ENCODE results near the gene EPHA7. TPM values are rescaled to one million over a fixed set of nuclear protein-coding genes. Genes with fewer than 3 reads are reported as not detected.

EPHA7 gene
- total and polyA plus RNA-seq, 4 donors: 0.75 to 2.4 TPM; not detected in 2

DNA sequence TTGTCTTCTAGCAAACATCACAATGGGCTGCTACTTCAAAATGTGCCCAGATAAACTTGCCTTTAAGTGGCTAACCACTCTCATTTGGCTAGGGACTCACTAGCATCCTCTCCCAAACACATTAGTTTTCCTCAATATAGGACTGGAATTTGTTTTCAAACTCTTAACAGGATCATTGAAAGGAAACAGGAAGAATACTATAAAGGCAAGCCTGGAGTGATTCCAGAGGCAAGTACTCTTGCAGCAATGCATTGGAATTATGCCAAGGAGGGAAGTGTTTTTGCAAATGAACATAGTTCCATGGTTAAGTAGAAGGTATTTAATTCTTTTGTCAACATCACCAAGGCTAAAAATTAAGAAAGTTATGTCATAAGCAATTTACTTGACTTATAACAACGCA lies 12.2 kb downstream of the EPHA7 start:
- DNase-seq (no peak), ATAC-seq (ENCODE audit: low FRiP score) (no peak)
- Histone ChIP-seq H3K27ac (ENCODE audit: low read depth in 1 of 2, low read length in 2 of 2) (no peak overlapping the region), H3K9me3 (ENCODE audit: control insufficient read depth, low read length) (no peaks in the 10 kb centered on the region), H3K27me3 (ENCODE audit: control insufficient read depth in 1 of 2, insufficient read depth in 2 of 2, low read length in 1 of 2) (no peaks in the 10 kb centered on the region), H3K4me3 (ENCODE audit: low read length in 2 of 2) (no peak overlapping the region), H3K4me1 (ENCODE audit: control insufficient read depth in 1 of 2, insufficient read depth in 2 of 2, low read length in 2 of 2) (no peaks in the 10 kb centered on the region), H3K36me3 (ENCODE audit: control insufficient read depth in 1 of 2, insufficient read depth in 2 of 2, low read length in 1 of 2) (no peaks in the 10 kb centered on the region)
- intact Hi-C loops (cut with DNase I): no loop called here
- WGBS, 2 donors: 94 to 97% methylated on average over 1 of the region's 1 CpG

DNA sequence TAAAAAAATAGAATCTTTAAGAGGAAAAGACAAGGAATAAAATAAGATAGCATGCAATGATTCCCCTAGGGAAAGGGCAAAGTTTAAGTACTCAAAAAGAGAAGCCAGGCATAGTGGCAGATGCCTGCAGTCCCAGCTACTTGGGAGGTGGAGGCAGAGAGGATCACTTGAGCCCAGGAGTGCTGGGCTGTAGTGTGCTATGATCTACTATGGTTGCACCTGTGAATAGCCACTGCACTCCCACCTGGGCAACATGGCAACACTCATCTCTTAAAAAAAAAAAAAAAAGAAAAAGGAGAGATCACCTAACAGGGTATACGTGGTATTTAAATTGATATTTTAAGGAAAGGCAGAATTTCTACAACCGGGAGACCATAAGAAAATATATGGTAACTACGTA lies 16.0 kb downstream of the EPHA7 start:
- H3K4me1 ChIP-seq (ENCODE audit: control insufficient read depth in 1 of 2, insufficient read depth in 2 of 2, low read length in 2 of 2): no peaks in the 10 kb centered on the region
- intact Hi-C loops (cut with DNase I): no loop called here
- H3K36me3 ChIP-seq (ENCODE audit: control insufficient read depth in 1 of 2, insufficient read depth in 2 of 2, low read length in 1 of 2): no peaks in the 10 kb centered on the region
- no peak overlapping the region for H3K4me3 ChIP-seq (ENCODE audit: low read length in 2 of 2)
- ATAC-seq (ENCODE audit: low FRiP score) (no peak), DNase-seq (no peak)
- no peaks in the 10 kb centered on the region for H3K27me3 ChIP-seq (ENCODE audit: control insufficient read depth in 1 of 2, insufficient read depth in 2 of 2, low read length in 1 of 2)
- no peaks in the 10 kb centered on the region for H3K9me3 ChIP-seq (ENCODE audit: control insufficient read depth, low read length)
- no peak overlapping the region for H3K27ac ChIP-seq (ENCODE audit: low read depth in 1 of 2, low read length in 2 of 2)
- WGBS, 2 donors: 95 to 99% methylated on average over 3 of the region's 3 CpGs

DNA sequence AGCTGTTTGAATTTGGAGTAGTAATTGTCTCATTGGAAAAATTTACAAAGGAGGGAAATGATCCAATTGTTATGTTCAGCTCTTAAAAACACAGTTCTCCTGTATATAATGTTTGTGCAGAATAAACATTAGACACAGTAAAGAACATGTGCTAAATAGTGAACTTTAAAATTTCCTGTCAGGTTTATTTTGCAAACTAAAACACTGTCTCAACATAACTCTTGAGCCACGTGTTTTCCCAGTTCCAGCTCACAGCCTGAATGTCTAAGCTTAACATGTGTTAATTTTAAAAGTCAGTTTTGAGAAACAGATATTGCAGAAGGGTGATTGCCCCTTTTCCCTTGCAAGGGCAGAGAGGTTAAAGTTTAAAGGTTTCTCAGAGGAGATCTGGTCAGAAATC lies 20.6 kb downstream of the EPHA7 start:
- DNase-seq (no peak), ATAC-seq (ENCODE audit: low FRiP score) (no peak)
- Histone ChIP-seq H3K4me3 (ENCODE audit: low read length in 2 of 2) (no peak overlapping the region), H3K27ac (ENCODE audit: low read depth in 1 of 2, low read length in 2 of 2) (no peak overlapping the region), H3K36me3 (ENCODE audit: control insufficient read depth in 1 of 2, insufficient read depth in 2 of 2, low read length in 1 of 2) (no peaks in the 10 kb centered on the region), H3K4me1 (ENCODE audit: control insufficient read depth in 1 of 2, insufficient read depth in 2 of 2, low read length in 2 of 2) (no peaks in the 10 kb centered on the region), H3K9me3 (ENCODE audit: control insufficient read depth, low read length) (no peaks in the 10 kb centered on the region), H3K27me3 (ENCODE audit: control insufficient read depth in 1 of 2, insufficient read depth in 2 of 2, low read length in 1 of 2) (no peaks in the 10 kb centered on the region)
- intact Hi-C loops (cut with DNase I): no loop called here
- WGBS, 2 donors: 41 to 42% methylated on average over 1 of the region's 1 CpG

GRCh38 chr6:93394471-93394870 lies 24.9 kb downstream of the EPHA7 start:
- no peak overlapping the region for H3K27ac ChIP-seq (ENCODE audit: low read depth in 1 of 2, low read length in 2 of 2)
- DNase-seq: no peak
- H3K36me3 ChIP-seq (ENCODE audit: control insufficient read depth in 1 of 2, insufficient read depth in 2 of 2, low read length in 1 of 2): no peaks in the 10 kb centered on the region
- no peak overlapping the region for H3K4me3 ChIP-seq (ENCODE audit: low read length in 2 of 2)
- no peaks in the 10 kb centered on the region for H3K27me3 ChIP-seq (ENCODE audit: control insufficient read depth in 1 of 2, insufficient read depth in 2 of 2, low read length in 1 of 2)
- ATAC-seq (ENCODE audit: low FRiP score): no peak
- intact Hi-C loops (cut with DNase I): no loop called here
- 91 to 93% methylated on average over 2 of the region's 2 CpGs for WGBS, 2 donors
- H3K4me1 ChIP-seq (ENCODE audit: control insufficient read depth in 1 of 2, insufficient read depth in 2 of 2, low read length in 2 of 2): no peaks in the 10 kb centered on the region
- H3K9me3 ChIP-seq (ENCODE audit: control insufficient read depth, low read length): no peaks in the 10 kb centered on the region

DNA sequence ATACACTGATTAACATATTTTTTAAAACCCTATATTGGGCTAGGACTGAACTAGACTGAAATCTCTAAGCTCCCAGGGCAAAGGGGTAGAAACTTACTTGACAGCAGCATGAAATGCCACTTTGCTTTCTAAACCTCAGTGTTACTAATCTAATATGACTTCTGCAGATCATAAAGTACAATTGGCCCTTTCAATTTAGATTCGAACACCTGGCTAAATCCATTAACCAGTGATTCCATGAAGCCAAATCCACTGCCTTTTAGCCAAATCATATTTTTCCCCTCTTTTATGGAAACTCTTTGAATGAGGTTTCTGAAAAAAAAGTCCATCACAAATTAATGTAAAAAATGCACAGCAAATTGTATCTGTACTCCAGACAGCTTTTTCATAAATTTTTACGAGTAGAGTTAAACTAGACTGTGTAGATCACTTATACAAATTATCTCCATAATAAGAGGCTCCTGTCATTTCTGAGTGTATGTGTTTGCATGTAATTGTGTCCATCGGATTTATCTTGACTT lies 25.7 kb downstream of the EPHA7 start:
- Histone ChIP-seq H3K27me3 (ENCODE audit: control insufficient read depth in 1 of 2, insufficient read depth in 2 of 2, low read length in 1 of 2) (no peaks in the 10 kb centered on the region), H3K9me3 (ENCODE audit: control insufficient read depth, low read length) (no peaks in the 10 kb centered on the region), H3K4me3 (ENCODE audit: low read length in 2 of 2) (no peak overlapping the region), H3K4me1 (ENCODE audit: control insufficient read depth in 1 of 2, insufficient read depth in 2 of 2, low read length in 2 of 2) (no peaks in the 10 kb centered on the region), H3K36me3 (ENCODE audit: control insufficient read depth in 1 of 2, insufficient read depth in 2 of 2, low read length in 1 of 2) (no peaks in the 10 kb centered on the region), H3K27ac (ENCODE audit: low read depth in 1 of 2, low read length in 2 of 2) (no peak overlapping the region)
- WGBS, 2 donors: 84 to 89% methylated on average over 3 of the region's 3 CpGs
- DNase-seq (no peak), ATAC-seq (ENCODE audit: low FRiP score) (no peak)
- intact Hi-C loops (cut with DNase I): no loop called here

GRCh38 chr6:93392797-93393196 lies 26.6 kb downstream of the EPHA7 start:
- Histone ChIP-seq H3K36me3 (ENCODE audit: control insufficient read depth in 1 of 2, insufficient read depth in 2 of 2, low read length in 1 of 2) (no peaks in the 10 kb centered on the region), H3K27me3 (ENCODE audit: control insufficient read depth in 1 of 2, insufficient read depth in 2 of 2, low read length in 1 of 2) (no peaks in the 10 kb centered on the region), H3K9me3 (ENCODE audit: control insufficient read depth, low read length) (no peaks in the 10 kb centered on the region), H3K27ac (ENCODE audit: low read depth in 1 of 2, low read length in 2 of 2) (no peak overlapping the region), H3K4me3 (ENCODE audit: low read length in 2 of 2) (no peak overlapping the region), H3K4me1 (ENCODE audit: control insufficient read depth in 1 of 2, insufficient read depth in 2 of 2, low read length in 2 of 2) (no peaks in the 10 kb centered on the region)
- WGBS, 2 donors: 76 to 92% methylated on average over 1 of the region's 1 CpG
- DNase-seq (no peak), ATAC-seq (ENCODE audit: low FRiP score) (no peak)
- intact Hi-C loops (cut with DNase I): no loop called here

- no peaks in the 10 kb centered on the region for H3K36me3 ChIP-seq (ENCODE audit: control insufficient read depth in 1 of 2, insufficient read depth in 2 of 2, low read length in 1 of 2)
- H3K4me3 ChIP-seq (ENCODE audit: low read length in 2 of 2): no peak overlapping the region
- H3K4me1 ChIP-seq (ENCODE audit: control insufficient read depth in 1 of 2, insufficient read depth in 2 of 2, low read length in 2 of 2): no peaks in the 10 kb centered on the region
- intact Hi-C loops (cut with DNase I): no loop called here
- no peak overlapping the region for H3K27ac ChIP-seq (ENCODE audit: low read depth in 1 of 2, low read length in 2 of 2)
- WGBS, 2 donors: 86% methylated on average over 5 of the region's 5 CpGs
- H3K27me3 ChIP-seq (ENCODE audit: control insufficient read depth in 1 of 2, insufficient read depth in 2 of 2, low read length in 1 of 2): no peaks in the 10 kb centered on the region
- no peak for DNase-seq
- H3K9me3 ChIP-seq (ENCODE audit: control insufficient read depth, low read length): no peaks in the 10 kb centered on the region
- ATAC-seq (ENCODE audit: low FRiP score): no peak
Measured at GRCh38 chr6:93391965-93392364, 27.4 kb downstream of the EPHA7 start.

- DNase-seq (no peak), ATAC-seq (ENCODE audit: low FRiP score) (no peak)
- WGBS, 2 donors: 82 to 85% methylated on average over 4 of the region's 4 CpGs
- no peaks in the 10 kb centered on the region for H3K36me3 ChIP-seq (ENCODE audit: control insufficient read depth in 1 of 2, insufficient read depth in 2 of 2, low read length in 1 of 2)
- H3K4me3 ChIP-seq (ENCODE audit: low read length in 2 of 2): no peak overlapping the region
- intact Hi-C loops (cut with DNase I): no loop called here
- no peaks in the 10 kb centered on the region for H3K9me3 ChIP-seq (ENCODE audit: control insufficient read depth, low read length)
- no peaks in the 10 kb centered on the region for H3K4me1 ChIP-seq (ENCODE audit: control insufficient read depth in 1 of 2, insufficient read depth in 2 of 2, low read length in 2 of 2)
- H3K27me3 ChIP-seq (ENCODE audit: control insufficient read depth in 1 of 2, insufficient read depth in 2 of 2, low read length in 1 of 2): no peaks in the 10 kb centered on the region
- no peak overlapping the region for H3K27ac ChIP-seq (ENCODE audit: low read depth in 1 of 2, low read length in 2 of 2)
Measured at GRCh38 chr6:93389192-93389591, 30.2 kb downstream of the EPHA7 start.

- no peak for ATAC-seq (ENCODE audit: low FRiP score)
- Histone ChIP-seq H3K4me3 (ENCODE audit: low read length in 2 of 2) (no peak overlapping the region), H3K27ac (ENCODE audit: low read depth in 1 of 2, low read length in 2 of 2) (no peak overlapping the region), H3K27me3 (ENCODE audit: control insufficient read depth in 1 of 2, insufficient read depth in 2 of 2, low read length in 1 of 2) (no peaks in the 10 kb centered on the region), H3K4me1 (ENCODE audit: control insufficient read depth in 1 of 2, insufficient read depth in 2 of 2, low read length in 2 of 2) (no peaks in the 10 kb centered on the region), H3K9me3 (ENCODE audit: control insufficient read depth, low read length) (no peaks in the 10 kb centered on the region), H3K36me3 (ENCODE audit: control insufficient read depth in 1 of 2, insufficient read depth in 2 of 2, low read length in 1 of 2) (no peaks in the 10 kb centered on the region)
- WGBS, 2 donors: 79 to 92% methylated on average over 1 of the region's 1 CpG
- intact Hi-C loops (cut with DNase I): no loop called here
- DNase-seq: no peak
Measured at GRCh38 chr6:93388070-93388469, 31.3 kb downstream of the EPHA7 start.
